OCI-LY7 (cell line): ENCODE measurements around the gene CRB2. TPM values are rescaled to one million over a fixed set of nuclear protein-coding genes. Genes with fewer than 3 reads are reported as not detected.

ENCODE experiments used
- BruUV-seq: library from RNA; stranded (reverse); fragments of 400-500 nt; replicated peaks from 2 replicates; lab custom pipeline; 2021; lab: Mats Ljungman, UMichigan
- CTCF ChIA-PET: fragments of 300-600 bp; sonication (Branson Sonifier 250); formaldehyde crosslinking; loops from one replicate; lab custom pipeline; 2022; ENCODE audit warnings: antibody characterized with exemption; ENCODE audit not compliant: unreplicated experiment; lab: Charles Lee
- POLR2A ChIA-PET: fragments of 300-600 bp; sonication (Branson Sonifier 250); formaldehyde crosslinking; loops from one replicate; lab custom pipeline; 2022; ENCODE audit warnings: antibody characterized with exemption; lab: Charles Lee
- DNase-seq: peaks from one replicate; pipeline ENCODE4 v3.0.0-alpha.2; 2015; ENCODE audit warnings: low spot score
- H2AFZ ChIP-seq: fragments of 200-600 bp; sonication (generic), shearing (Covaris generic); 2 replicates; pipeline ENCODE4 v1.6.1; 2014; ENCODE audit warnings: mild to moderate bottlenecking, antibody characterized with exemption, low read length, moderate library complexity
- H3K27ac ChIP-seq: fragments of 200-600 bp; sonication (generic); 2 replicates; pipeline ENCODE4 v1.5.1; 2014; ENCODE audit warnings: mixed run types, low read depth, mild to moderate bottlenecking, moderate library complexity, low read length, inconsistent platforms; ENCODE audit not compliant: poor library complexity, severe bottlenecking
- H3K36me3 ChIP-seq: fragments of 200-600 bp; sonication (generic); 2 replicates; pipeline ENCODE4 v1.6.1; 2014; ENCODE audit warnings: mild to moderate bottlenecking, antibody characterized with exemption, low read length, moderate library complexity, mixed read lengths; ENCODE audit not compliant: insufficient read depth
- H3K4me1 ChIP-seq: fragments of 200-600 bp; sonication (generic); 2 replicates; pipeline ENCODE4 v1.5.1; 2014; ENCODE audit warnings: mild to moderate bottlenecking, low read length; ENCODE audit not compliant: insufficient read depth, poor library complexity, severe bottlenecking
- H3K4me2 ChIP-seq: fragments of 200-600 bp; sonication (generic); 2 replicates; pipeline ENCODE4 v1.6.1; 2014; ENCODE audit warnings: mild to moderate bottlenecking, low read length
- H3K4me3 ChIP-seq: fragments of 200-600 bp; sonication (generic); 2 replicates; pipeline ENCODE4 v1.5.1; 2014; ENCODE audit warnings: mild to moderate bottlenecking, low read depth, low read length; ENCODE audit not compliant: poor library complexity, severe bottlenecking
- H3K79me2 ChIP-seq: fragments of 200-600 bp; sonication (generic); 2 replicates; pipeline ENCODE4 v1.6.1; 2016; ENCODE audit warnings: low read depth, mild to moderate bottlenecking, low read length, moderate library complexity, mixed read lengths; ENCODE audit not compliant: insufficient read depth
- H3K9me2 ChIP-seq: fragments of 200-600 bp; sonication (generic); 2 replicates; pipeline ENCODE4 v1.6.1; 2016; ENCODE audit warnings: mild to moderate bottlenecking, low read length, mixed read lengths; ENCODE audit not compliant: insufficient read depth
- H3K9me3 ChIP-seq: fragments of 200-600 bp; sonication (generic); 2 replicates; pipeline ENCODE4 v1.6.1; 2014; ENCODE audit warnings: mild to moderate bottlenecking, mixed run types, low read length, mixed read lengths
- H4K20me1 ChIP-seq: fragments of 200-600 bp; sonication (generic); 2 replicates; pipeline ENCODE4 v1.6.1; 2014; ENCODE audit warnings: mild to moderate bottlenecking, antibody characterized with exemption, low read length, moderate library complexity, mixed read lengths; ENCODE audit not compliant: insufficient read depth
- CTCF ChIP-seq: fragments of 200-600 bp; sonication (generic); conservative IDR thresholded peaks from 2 replicates; pipeline ENCODE4 v1.5.1; 2014; ENCODE audit warnings: mild to moderate bottlenecking, antibody characterized with exemption, low read length, moderate library complexity, mixed read lengths
- EZH2phosphoT487 ChIP-seq: fragments of 200-600 bp; sonication (generic); IDR thresholded peaks from 2 replicates; pipeline ENCODE4 v1.6.1; 2018; ENCODE audit warnings: low read depth, borderline replicate concordance, mild to moderate bottlenecking, mixed run types, antibody characterized with exemption, low read length, moderate library complexity, mixed read lengths
- intact Hi-C: fragments of 100-400 bp; cut with micrococcal nuclease; formaldehyde crosslinking; loops from one replicate; pipeline ENCODE4 v1.10.0; 2022; ENCODE audit not compliant: unreplicated experiment
- total RNA-seq, 2 experiments: library from RNA; depleted of rRNA in 1 of 2; stranded (reverse); fragments of >200 nt in 1 of 2; shearing (Covaris generic) in 1 of 2; gene quantifications; 2 replicates each; pipeline ENCODE4 v1.2.3, GENCODE V29; 2014 to 2022

Gene CRB2
- total RNA-seq, 2 experiments from 2014 or later = 1.6 to 3.4 TPM

GRCh38 chr9:123368536-123369153, 12.6 kb downstream of the CRB2 start:
- BruUV-seq = no TSS peak
- no peaks in the 10 kb centered on the region for H3K79me2 ChIP-seq
- H3K9me3 ChIP-seq = no peaks in the 10 kb centered on the region
- H2AFZ ChIP-seq = no peak overlapping the region
- TF ChIP-seq EZH2phosphoT487 (no peak), CTCF (no peak)
- CTCF ChIA-PET = no interaction called here
- no peak overlapping the region for H3K4me2 ChIP-seq
- H3K36me3 ChIP-seq = no peaks in the 10 kb centered on the region
- H3K4me3 ChIP-seq = no peak overlapping the region
- no peaks in the 10 kb centered on the region for H3K9me2 ChIP-seq
- DNase-seq = no peak
- no peak overlapping the region for H3K27ac ChIP-seq
- no peaks in the 10 kb centered on the region for H3K4me1 ChIP-seq
- intact Hi-C loops = no loop called here
- H4K20me1 ChIP-seq = no peaks in the 10 kb centered on the region
- POLR2A ChIA-PET = no interaction called here

DNA sequence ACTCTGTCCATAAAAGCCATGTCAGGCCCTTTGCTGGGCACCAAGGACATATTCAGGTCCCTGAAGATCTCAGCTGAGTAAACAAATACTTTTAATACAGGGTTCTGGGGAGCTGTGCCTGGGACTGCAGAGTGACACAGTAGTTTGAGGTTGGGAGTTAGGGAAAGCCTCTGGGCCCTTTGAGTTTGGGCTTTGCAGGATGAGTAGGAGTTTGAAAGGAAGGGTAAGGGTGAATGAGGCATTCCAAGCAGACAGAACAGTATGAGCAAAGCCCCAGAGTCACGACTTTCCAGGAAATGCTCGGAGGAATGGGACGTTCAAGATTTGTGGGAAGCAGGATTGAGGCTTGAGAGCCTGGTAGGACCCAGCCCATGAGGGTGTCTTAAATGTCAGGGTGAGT, 13.3 kb downstream of the CRB2 start:
- no peaks in the 10 kb centered on the region for H3K79me2 ChIP-seq
- H3K4me2 ChIP-seq = no peak overlapping the region
- no peaks in the 10 kb centered on the region for H3K4me1 ChIP-seq
- POLR2A ChIA-PET = no interaction called here
- no peaks in the 10 kb centered on the region for H3K9me2 ChIP-seq
- H3K27ac ChIP-seq = no peak overlapping the region
- no peaks in the 10 kb centered on the region for H4K20me1 ChIP-seq
- no peak for DNase-seq
- H3K4me3 ChIP-seq = no peak overlapping the region
- TF ChIP-seq EZH2phosphoT487 (no peak), CTCF (no peak)
- CTCF ChIA-PET = no interaction called here
- intact Hi-C loops = no loop called here
- H2AFZ ChIP-seq = no peak overlapping the region
- H3K36me3 ChIP-seq = no peaks in the 10 kb centered on the region
- no TSS peak for BruUV-seq
- H3K9me3 ChIP-seq = no peaks in the 10 kb centered on the region

GRCh38 chr9:123370108-123370507, 14.1 kb downstream of the CRB2 start:
- DNase-seq = no peak
- no TSS peak for BruUV-seq
- intact Hi-C loops = no loop called here
- Histone ChIP-seq H4K20me1 (no peaks in the 10 kb centered on the region), H3K4me3 (no peak overlapping the region), H3K27ac (no peak overlapping the region), H3K79me2 (no peaks in the 10 kb centered on the region), H3K4me2 (no peak overlapping the region), H3K9me3 (no peaks in the 10 kb centered on the region), H3K36me3 (no peaks in the 10 kb centered on the region), H3K9me2 (no peaks in the 10 kb centered on the region), H2AFZ (no peak overlapping the region), H3K4me1 (no peaks in the 10 kb centered on the region)
- POLR2A ChIA-PET = no interaction called here
- TF ChIP-seq EZH2phosphoT487 (no peak), CTCF (no peak)
- CTCF ChIA-PET = no interaction called here
